GM23338 (cell line): Measurements from ENCODE around the gene KDR. TPM values are rescaled to one million over a fixed set of nuclear protein-coding genes. Genes with fewer than 3 reads are reported as not detected.

Source experiments
- ATAC-seq: fragments of 200-7000 bp; cut with Tn5 transposase; 3 replicates; pipeline ENCODE4 v1.9.1; 2020
- DNase-seq: peaks from one replicate; pipeline ENCODE4 v3.0.0-alpha.2; 2015; ENCODE audit warnings: low spot score
- H2AFZ ChIP-seq: fragments of 200-600 bp; sonication (generic); 2 replicates; pipeline ENCODE4 v1.8.0; 2016; ENCODE audit warnings: antibody characterized with exemption, mild to moderate bottlenecking, moderate library complexity
- H3F3A ChIP-seq: fragments of 200-600 bp; sonication (generic); replicated peaks from 2 replicates; pipeline ENCODE4 v1.8.0; 2017; ENCODE audit warnings: antibody characterized with exemption, mixed run types, low read depth
- H3K27ac ChIP-seq: fragments of 200-600 bp; sonication (generic); 2 replicates; pipeline ENCODE4 v1.6.1; 2016; ENCODE audit warnings: low read depth
- H3K27me3 ChIP-seq: fragments of 200-600 bp; sonication (generic); 2 replicates; pipeline ENCODE4 v1.8.0; 2016; ENCODE audit warnings: mild to moderate bottlenecking, mixed run types, moderate library complexity; ENCODE audit not compliant: insufficient read depth
- H3K36me3 ChIP-seq: fragments of 200-600 bp; sonication (generic); 2 replicates; pipeline ENCODE4 v1.8.0; 2016; ENCODE audit warnings: mild to moderate bottlenecking; ENCODE audit not compliant: insufficient read depth
- H3K4me1 ChIP-seq: fragments of 200-600 bp; sonication (generic); 2 replicates; pipeline ENCODE4 v1.8.0; 2016; ENCODE audit warnings: mild to moderate bottlenecking, moderate library complexity; ENCODE audit not compliant: insufficient read depth
- H3K4me2 ChIP-seq: fragments of 200-600 bp; sonication (generic); 2 replicates; pipeline ENCODE4 v1.7.1; 2017; ENCODE audit warnings: mixed run types
- H3K4me3 ChIP-seq: fragments of 200-600 bp; sonication (generic); 2 replicates; pipeline ENCODE4 v1.6.1; 2016; ENCODE audit warnings: mixed run types
- H3K79me2 ChIP-seq: fragments of 200-600 bp; sonication (generic); replicated peaks from 2 replicates; pipeline ENCODE4 v1.8.0; 2017; ENCODE audit warnings: mild to moderate bottlenecking; ENCODE audit not compliant: insufficient read depth
- H3K9me2 ChIP-seq: fragments of 200-600 bp; sonication (generic); 2 replicates; pipeline ENCODE4 v1.8.0; 2017; ENCODE audit not compliant: insufficient read depth
- H4K20me1 ChIP-seq: fragments of 200-600 bp; sonication (generic); replicated peaks from 2 replicates; pipeline ENCODE4 v1.8.0; 2017; ENCODE audit warnings: mild to moderate bottlenecking; ENCODE audit not compliant: insufficient read depth
- H3K27ac Mint-ChIP-seq: 2 replicates; pipeline ENCODE4 v1.8.0; 2020; ENCODE audit warnings: inconsistent platforms, mild to moderate bottlenecking, moderate library complexity, mixed read lengths
- H3K27me3 Mint-ChIP-seq: 3 replicates; pipeline ENCODE4 v1.8.0; 2022; ENCODE audit warnings: low read depth, mild to moderate bottlenecking, moderate library complexity, mixed read lengths, inconsistent platforms; ENCODE audit not compliant: insufficient read depth, poor library complexity
- H3K36me3 Mint-ChIP-seq: 3 replicates; pipeline ENCODE4 v1.8.0; 2021; ENCODE audit warnings: low read depth, mild to moderate bottlenecking, inconsistent platforms, moderate library complexity, mixed read lengths
- H3K4me1 Mint-ChIP-seq: 3 replicates; pipeline ENCODE4 v1.8.0; 2020; ENCODE audit warnings: mild to moderate bottlenecking, inconsistent platforms, mixed read lengths
- H3K4me3 Mint-ChIP-seq: 3 replicates; pipeline ENCODE4 v1.8.0; 2021; ENCODE audit warnings: moderate library complexity, mild to moderate bottlenecking, inconsistent platforms, mixed read lengths
- H3K9me3 Mint-ChIP-seq: 3 replicates; pipeline ENCODE4 v1.8.0; 2020; ENCODE audit warnings: moderate library complexity, mild to moderate bottlenecking, inconsistent platforms, mixed read lengths
- CREB1 ChIP-seq: fragments of 250-450 bp; sonication (Bioruptor Pico); IDR thresholded peaks from 2 replicates; pipeline ENCODE4 v1.5.0; 2020; ENCODE audit warnings: low read depth, mild to moderate bottlenecking, moderate library complexity
- CTCF ChIP-seq, 2 experiments: fragments of 200-600 bp in 1 of 2; sonication (generic) in 1 of 2; conservative IDR thresholded peaks; 2 replicates each; pipeline versions ENCODE4 v1.5.1 to v1.6.1; 2016 to 2017; ENCODE audit warnings: antibody characterized with exemption in 2 of 2, low read depth in 2 of 2, mild to moderate bottlenecking in 2 of 2, moderate library complexity in 1 of 2
- ETS1 ChIP-seq: IDR thresholded peaks from 2 replicates; pipeline ENCODE4 v1.6.1; 2016; ENCODE audit warnings: antibody characterized with exemption
- EZH2 ChIP-seq: fragments of 200-600 bp; sonication (generic); IDR thresholded peaks from one replicate; pipeline ENCODE4 v1.8.0; 2017; ENCODE audit warnings: antibody characterized with exemption, mild to moderate bottlenecking, low read depth; ENCODE audit not compliant: unreplicated experiment
- EZH2phosphoT487 ChIP-seq: fragments of 200-600 bp; sonication (generic); IDR thresholded peaks from one replicate; pipeline ENCODE4 v1.8.1; 2018; ENCODE audit warnings: antibody characterized with exemption; ENCODE audit not compliant: unreplicated experiment
- JUNB ChIP-seq: IDR thresholded peaks from one replicate; pipeline ENCODE4 v1.6.1; 2016; ENCODE audit warnings: antibody characterized with exemption; ENCODE audit not compliant: unreplicated experiment
- NANOG ChIP-seq: IDR thresholded peaks from 2 replicates; pipeline ENCODE4 v1.6.1; 2016; ENCODE audit warnings: antibody characterized with exemption, borderline replicate concordance
- POLR2AphosphoS5 ChIP-seq: IDR thresholded peaks from 2 replicates; pipeline ENCODE4 v1.6.1; 2016; ENCODE audit warnings: antibody characterized with exemption, low read depth
- REST ChIP-seq: IDR thresholded peaks from one replicate; pipeline ENCODE4 v1.6.1; 2018; ENCODE audit warnings: antibody characterized with exemption; ENCODE audit not compliant: unreplicated experiment
- STAT1 ChIP-seq: IDR thresholded peaks from one replicate; pipeline ENCODE4 v1.6.1; 2016; ENCODE audit warnings: antibody characterized with exemption; ENCODE audit not compliant: unreplicated experiment
- ZNF114 ChIP-seq: fragments of 250-450 bp; sonication (Bioruptor Pico); IDR thresholded peaks from 2 replicates; pipeline ENCODE4 v1.5.0; 2020; ENCODE audit warnings: mild to moderate bottlenecking, moderate library complexity
- ZNF331 ChIP-seq: fragments of 250-450 bp; sonication (Bioruptor Pico); IDR thresholded peaks from 2 replicates; pipeline ENCODE4 v1.5.0; 2020; ENCODE audit warnings: low read depth, mild to moderate bottlenecking, moderate library complexity
- ZNF462 ChIP-seq: fragments of 250-450 bp; sonication (Bioruptor Pico); IDR thresholded peaks from 2 replicates; pipeline ENCODE4 v1.5.0; 2020; ENCODE audit warnings: mild to moderate bottlenecking, moderate library complexity
- polyA plus RNA-seq: library from polyadenylated mRNA; unstranded; fragments of >200 nt; fragmentation: Nextera tagmentation; extraction: Ambion mirVana; gene quantifications from 2 replicates; pipeline ENCODE4 v1.2.1, GENCODE V29; 2016
- total RNA-seq: library from RNA; depleted of rRNA; stranded (reverse); fragments of >200 nt; shearing (Covaris generic); gene quantifications from 2 replicates; pipeline ENCODE4 v1.2.3, GENCODE V29; 2014

Gene KDR
- total and polyA plus RNA-seq, 2 experiments from 2014 or later: 27.9 to 109 TPM

- TF ChIP-seq CREB1 (no peak), JUNB (no peak), STAT1 (no peak), ZNF114 (CRISPR knock-in tag) (no peak)
Measured at GRCh38 chr4:55055529-55055928, 69.9 kb downstream of the KDR start (continued).

- DNase-seq (no peak), ATAC-seq (no peak)
- Histone ChIP-seq H3K36me3 (no peaks in the 10 kb centered on the region), H3K4me2 (no peak overlapping the region), H3K4me3 (no peak overlapping the region), H3K9me2 (no peaks in the 10 kb centered on the region; the same call in 1 of the 2 replicates), H3K27ac (no peak overlapping the region), H3K4me1 (no peaks in the 10 kb centered on the region), H3K79me2 (no peaks in the 10 kb centered on the region), H4K20me1 (no peaks in the 10 kb centered on the region), H3K27me3 (no peaks in the 10 kb centered on the region), H2AFZ (no peak overlapping the region; the same call in 1 of the 2 replicates), H3F3A (no peaks in the 10 kb centered on the region)
- TF ChIP-seq ZNF331 (CRISPR knock-in tag): no peak
- no peak for TF ChIP-seq JUNB
- TF ChIP-seq POLR2AphosphoS5: no peak
- no peak for TF ChIP-seq NANOG
- TF ChIP-seq ZNF114 (CRISPR knock-in tag): no peak
- TF ChIP-seq ZNF462 (CRISPR knock-in tag): no peak
- no peak for TF ChIP-seq EZH2phosphoT487
- TF ChIP-seq ETS1: no peak
- TF ChIP-seq STAT1: no peak
- TF ChIP-seq CREB1: no peak
- TF ChIP-seq EZH2: no peak
- no peak for TF ChIP-seq REST
- no peak for TF ChIP-seq CTCF (conservative IDR thresholded peaks at IDR 0.05; ENCODE audit: low read depth in 2 of 2)
- no peak overlapping the region for H3K4me3 Mint-ChIP-seq
- no peak overlapping the region for H3K27ac Mint-ChIP-seq
- H3K36me3 Mint-ChIP-seq: no peaks in the 10 kb centered on the region
- peaks cover 7% of the 10 kb centered on the region; the same call in 2 of the 3 replicates for H3K9me3 Mint-ChIP-seq
- H3K4me1 Mint-ChIP-seq: no peaks in the 10 kb centered on the region
- peaks cover 3% of the 10 kb centered on the region for H3K27me3 Mint-ChIP-seq
Measured at GRCh38 chr4:55051532-55051931, 73.9 kb downstream of the KDR start.
